Gastrocnemius medialis (tissue), 4 donors: ENCODE results near the gene FAM163B. TPM values are rescaled to one million over a fixed set of nuclear protein-coding genes. Genes with fewer than 3 reads are reported as not detected.

Source experiments
- ATAC-seq, 2 donors: fragments of 150-250 bp; one replicate each; pipeline ENCODE4 v1.9.1; 2016
- DNase-seq, 2 donors: peaks; one replicate each; pipeline ENCODE4 v3.0.0-alpha.2; 2019
- H3K27ac ChIP-seq, 4 donors: fragments of 200-600 bp; sonication (generic); 1 replicate in 1 of 4; 2 replicates in 3 of 4; pipeline ENCODE4 v1.5.1; 2016 to 2018; ENCODE audit warnings: mild to moderate bottlenecking in 2 of 4, moderate library complexity in 1 of 4
- H3K27me3 ChIP-seq, 3 donors: fragments of 200-600 bp; sonication (generic) in 2 of 3; 1 replicate in 1 of 3; 2 replicates in 2 of 3; pipeline versions ENCODE4 v1.5.1 to v1.6.0; 2016 to 2019; ENCODE audit warnings: mild to moderate bottlenecking in 1 of 3, moderate library complexity in 1 of 3
- H3K36me3 ChIP-seq, 2 donors: fragments of 200-600 bp; sonication (generic) in 1 of 2; one replicate each; pipeline ENCODE4 v1.5.1; 2017 to 2018
- H3K4me1 ChIP-seq, 2 donors: fragments of 200-600 bp; sonication (generic) in 1 of 2; one replicate each; pipeline ENCODE4 v1.5.1; 2016 to 2017; ENCODE audit warnings: mild to moderate bottlenecking in 2 of 2
- H3K4me3 ChIP-seq, 4 donors: fragments of 200-600 bp; sonication (generic) in 3 of 4; 1 replicate in 1 of 4; 2 replicates in 3 of 4; pipeline ENCODE4 v1.5.1; 2016 to 2019; ENCODE audit warnings: mild to moderate bottlenecking in 2 of 4
- H3K9me3 ChIP-seq, 3 donors: fragments of 200-600 bp; sonication (generic) in 2 of 3; 1 replicate in 1 of 3; 2 replicates in 2 of 3; pipeline ENCODE4 v1.5.1; 2016 to 2019
- POLR2A ChIP-seq, 2 donors: fragments of 450-650 bp; IDR thresholded peaks; one replicate each; pipeline ENCODE4 v1.6.1; 2017; ENCODE audit warnings: antibody characterized with exemption in 2 of 2, mild to moderate bottlenecking in 2 of 2, moderate library complexity in 2 of 2
- in situ Hi-C, 4 donors: fragments of 200-750 bp; cut with MboI; loops; one replicate each; pipeline versions ENCODE4 v1.15.0 to v1.8.0; 2017; ENCODE audit warnings: low sequenced_read_pairs in 4 of 4
- intact Hi-C: fragments of 100-400 bp; cut with DNase I; formaldehyde crosslinking; loops from one replicate; pipeline ENCODE4 v1.15.1; 2023; ENCODE audit warnings: low total_unique reads
- total RNA-seq, 4 donors: library from RNA; depleted of rRNA; stranded (reverse); fragments of >200 nt; gene quantifications; one replicate each; pipeline versions ENCODE4 v1.1.0 to v1.2.3, GENCODE V29; 2016
- TF ChIP-seq, protein P1 (sequence below), 5 experiments: fragments of 450-650 bp in 3 of 5; fragments of 200-600 bp in 2 of 5; sonication (generic) in 2 of 5; IDR thresholded peaks in 4 of 5; conservative IDR thresholded peaks in 1 of 5; 1 replicate in 4 of 5; 2 replicates in 1 of 5; pipeline ENCODE4 v1.5.1; 2016 to 2019; ENCODE audit warnings: antibody characterized with exemption in 5 of 5, mild to moderate bottlenecking in 3 of 5, moderate library complexity in 3 of 5

Gene FAM163B
- total RNA-seq, 4 donors from 2014 or later: not detected

DNA sequence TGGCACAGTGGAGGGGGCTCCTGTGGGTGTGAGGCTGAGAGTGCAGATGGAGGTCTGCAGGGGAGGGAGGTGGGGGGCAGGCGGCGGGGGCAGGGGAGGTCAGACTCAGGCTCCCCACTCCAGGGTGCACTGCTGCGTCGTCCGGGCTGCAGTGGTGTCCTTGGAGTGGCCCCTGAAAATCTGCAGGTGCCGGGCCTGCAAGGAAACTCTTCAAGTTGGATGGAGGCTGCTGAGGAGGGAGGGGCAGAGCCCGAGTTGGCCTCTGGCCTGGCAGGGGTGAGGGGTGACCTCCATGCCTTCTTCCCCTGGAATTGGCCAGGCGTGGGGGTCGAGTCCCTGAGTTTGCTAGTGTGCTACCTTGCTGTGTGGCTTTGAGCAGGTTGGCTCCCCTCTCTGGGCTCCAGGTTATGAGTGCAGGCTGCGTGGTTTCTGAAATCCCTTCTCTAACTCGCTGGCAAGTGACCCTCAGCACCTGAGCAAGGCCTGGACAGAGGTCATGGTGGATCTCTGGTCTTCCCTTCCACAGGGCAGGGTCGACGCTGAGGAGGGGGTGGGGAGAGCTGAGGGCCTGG lies 73.8 kb downstream of the FAM163B start:
- intact Hi-C loops: no loop called here
- H3K27me3 ChIP-seq: peaks cover 0 to 22% (median 11%) of the 10 kb centered on the region in 3 donors
- DNase-seq (no peak), ATAC-seq (no peak)
- H3K4me1 ChIP-seq: peaks cover 11 to 23% of the 10 kb centered on the region in 2 donors
- no peaks in the 10 kb centered on the region for H3K9me3 ChIP-seq
- peak overlapping the region in 2 of 4 donors; percentile 45 to 58 for H3K4me3 ChIP-seq
- TF ChIP-seq, protein P1, sequence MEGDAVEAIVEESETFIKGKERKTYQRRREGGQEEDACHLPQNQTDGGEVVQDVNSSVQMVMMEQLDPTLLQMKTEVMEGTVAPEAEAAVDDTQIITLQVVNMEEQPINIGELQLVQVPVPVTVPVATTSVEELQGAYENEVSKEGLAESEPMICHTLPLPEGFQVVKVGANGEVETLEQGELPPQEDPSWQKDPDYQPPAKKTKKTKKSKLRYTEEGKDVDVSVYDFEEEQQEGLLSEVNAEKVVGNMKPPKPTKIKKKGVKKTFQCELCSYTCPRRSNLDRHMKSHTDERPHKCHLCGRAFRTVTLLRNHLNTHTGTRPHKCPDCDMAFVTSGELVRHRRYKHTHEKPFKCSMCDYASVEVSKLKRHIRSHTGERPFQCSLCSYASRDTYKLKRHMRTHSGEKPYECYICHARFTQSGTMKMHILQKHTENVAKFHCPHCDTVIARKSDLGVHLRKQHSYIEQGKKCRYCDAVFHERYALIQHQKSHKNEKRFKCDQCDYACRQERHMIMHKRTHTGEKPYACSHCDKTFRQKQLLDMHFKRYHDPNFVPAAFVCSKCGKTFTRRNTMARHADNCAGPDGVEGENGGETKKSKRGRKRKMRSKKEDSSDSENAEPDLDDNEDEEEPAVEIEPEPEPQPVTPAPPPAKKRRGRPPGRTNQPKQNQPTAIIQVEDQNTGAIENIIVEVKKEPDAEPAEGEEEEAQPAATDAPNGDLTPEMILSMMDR (IDR thresholded peaks at IDR 0.05 in 4 of 5, conservative IDR thresholded peaks at IDR 0.05 in 1 of 5): no peak
- no peak for TF ChIP-seq POLR2A (IDR thresholded peaks at IDR 0.05)
- H3K27ac ChIP-seq: no peak overlapping the region
- in situ Hi-C loops: loop anchor here in 2 of 4 donors (25.0 kb wide), 1 partner anchor 202 kb away; the partner anchor contains the start of gene SARDH (in 2 of the 2)
- H3K36me3 ChIP-seq: no peaks in the 10 kb centered on the region

DNA sequence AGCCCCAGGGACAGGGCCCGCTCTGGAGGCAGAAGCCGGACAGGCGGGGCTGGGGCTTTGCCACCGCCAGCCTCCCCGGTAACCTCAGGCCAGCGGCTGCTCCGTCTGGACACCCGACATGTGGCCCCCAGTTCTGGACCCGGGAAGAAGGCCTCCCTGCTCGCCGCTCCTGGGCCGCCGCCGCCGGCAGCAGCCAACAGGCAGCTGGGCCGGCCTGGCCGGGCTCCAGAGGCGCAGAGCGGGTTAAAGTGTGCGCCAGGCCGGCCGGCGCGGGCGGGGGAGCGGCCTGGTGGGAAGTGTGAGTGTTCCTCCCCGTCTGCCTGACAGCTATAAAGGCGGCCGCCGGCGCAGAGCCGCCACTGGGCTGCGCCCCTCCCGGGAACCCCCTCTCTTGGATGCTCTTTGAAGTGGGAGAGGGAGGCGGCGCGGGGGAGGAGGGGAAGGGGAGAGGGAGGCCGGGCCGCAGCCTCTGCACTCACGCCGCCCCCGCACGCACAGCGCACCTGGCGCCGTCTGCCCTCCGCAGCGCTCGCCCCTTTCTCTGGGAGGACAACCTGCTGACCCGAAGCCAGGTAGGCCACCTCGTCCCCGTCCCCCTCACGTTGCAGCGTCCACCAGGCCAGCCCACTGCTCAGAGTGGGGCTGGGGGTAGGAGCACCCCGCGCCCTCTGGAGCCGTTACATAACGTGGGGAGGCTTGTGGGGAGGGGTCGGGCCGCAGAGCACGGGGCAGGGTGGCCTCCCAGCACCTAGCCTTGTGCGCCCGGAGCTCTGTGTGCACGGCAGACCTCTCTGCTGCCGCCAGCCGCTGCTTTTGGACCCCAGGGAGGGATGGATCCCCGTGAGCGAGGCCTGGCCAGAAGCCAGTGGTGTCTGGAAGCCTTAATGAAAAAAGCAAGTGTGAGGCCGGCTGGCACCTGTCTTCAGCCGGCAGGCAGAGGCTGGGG lies 74.6 kb downstream of the FAM163B start, which contains the start of gene ADAMTSL2:
ADAMTSL2 (plus strand) TSS at position 359 of the 946 bp plus-strand sequence. CDS start 2,009 bp downstream, outside the sequence.
- Histone ChIP-seq H3K4me3 (peak within 1 kb of the TSS; percentile 38 to 58 (median 46)), H3K36me3 (no peaks in the 10 kb centered on the region), H3K4me1 (peaks cover 11 to 21% of the 10 kb centered on the region in 2 donors), H3K27me3 (peaks cover 0 to 22% (median 7%) of the 10 kb centered on the region in 3 donors), H3K27ac (peak within 1 kb of the TSS in 2 of 4 donors; percentile 46 to 55), H3K9me3 (no peaks in the 10 kb centered on the region)
- DNase-seq (no peak), ATAC-seq (peak; percentile 33 to 47)
- in situ Hi-C loops (loop anchor here in 2 of 4 donors (25.0 kb wide), 1 partner anchor 203 kb away; the partner anchor contains the start of gene SARDH (in 2 of the 2)), intact Hi-C loops (no loop called here)
- TF ChIP-seq, protein P1 (IDR thresholded peaks at IDR 0.05 in 4 of 5, conservative IDR thresholded peaks at IDR 0.05 in 1 of 5): no peak
- TF ChIP-seq POLR2A (IDR thresholded peaks at IDR 0.05): no peak

DNA sequence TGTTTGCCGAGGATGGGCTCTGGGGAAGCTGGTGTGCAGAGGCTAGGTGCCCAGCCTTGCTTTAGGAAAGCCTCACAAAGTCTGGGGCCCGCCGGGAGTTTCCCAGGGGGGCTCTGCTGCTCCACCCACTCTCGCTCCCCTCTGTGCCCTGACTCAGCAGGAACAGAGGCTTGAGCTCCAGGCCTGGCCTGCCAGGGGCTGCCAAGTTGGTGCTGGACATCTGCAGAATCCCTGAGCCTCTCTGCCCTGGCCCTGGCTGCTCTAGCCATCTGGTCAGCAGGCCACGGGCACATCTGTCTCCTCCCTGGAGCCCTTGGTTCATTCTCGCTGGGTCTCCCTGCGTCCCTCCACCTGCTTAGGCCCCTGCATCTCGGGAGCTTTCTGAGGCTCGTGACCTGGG lies 75.3 kb downstream of the FAM163B start:
- in situ Hi-C loops: loop anchor here in 2 of 4 donors (25.0 kb wide), 1 partner anchor 203 kb away; the partner anchor contains the start of gene SARDH (in 2 of the 2)
- no peak for DNase-seq
- ATAC-seq: peak in 1 of 2 donors; percentile 22
- H3K27me3 ChIP-seq: peaks cover 0 to 22% (median 7%) of the 10 kb centered on the region in 3 donors
- H3K36me3 ChIP-seq: no peaks in the 10 kb centered on the region
- H3K27ac ChIP-seq: peak overlapping the region in 2 of 4 donors; percentile 46 to 55
- intact Hi-C loops: no loop called here
- TF ChIP-seq, protein P1 (IDR thresholded peaks at IDR 0.05 in 4 of 5, conservative IDR thresholded peaks at IDR 0.05 in 1 of 5): no peak
- TF ChIP-seq POLR2A (IDR thresholded peaks at IDR 0.05): no peak
- H3K9me3 ChIP-seq: no peaks in the 10 kb centered on the region
- peaks cover 13 to 22% of the 10 kb centered on the region in 2 donors for H3K4me1 ChIP-seq
- peak overlapping the region; percentile 38 to 58 (median 46) for H3K4me3 ChIP-seq

DNA sequence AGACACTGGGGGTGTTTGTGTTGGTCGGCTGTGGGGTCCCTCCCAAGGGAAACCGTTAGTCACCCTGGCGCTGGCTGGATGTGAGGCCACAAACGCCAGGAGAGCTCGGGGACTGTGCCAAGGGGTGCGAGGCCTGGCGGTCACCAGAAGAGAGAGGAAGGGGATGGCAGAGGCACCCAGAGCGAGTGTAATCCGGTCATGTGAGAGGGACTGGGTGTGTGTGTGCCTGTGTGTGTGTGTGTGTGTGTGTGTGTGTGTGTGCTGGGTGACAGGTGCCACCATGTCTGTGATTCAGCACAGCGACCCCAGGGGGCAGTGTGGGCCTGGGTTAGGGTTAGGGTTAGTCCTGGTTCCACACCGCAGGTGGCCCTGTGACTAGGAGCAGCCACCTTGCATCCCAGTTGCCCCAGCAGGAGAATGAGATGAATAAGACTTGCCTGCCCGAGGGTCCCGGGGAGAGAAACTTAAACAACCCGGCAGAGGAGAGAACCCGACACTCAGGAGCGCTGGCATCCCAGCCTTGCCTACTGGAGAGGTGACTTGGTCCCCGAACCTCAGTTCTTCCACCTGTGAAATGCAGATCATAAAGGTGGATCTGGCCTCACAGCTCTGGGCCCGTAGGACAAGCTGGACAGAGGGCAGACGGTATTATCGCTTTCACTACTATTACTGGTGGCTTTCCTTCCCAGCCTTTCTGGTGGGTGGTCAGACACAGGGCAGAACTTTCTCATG lies 76.1 kb downstream of the FAM163B start:
- ATAC-seq (no peak), DNase-seq (peak in 1 of 2 donors; percentile 43)
- H3K4me1 ChIP-seq: peaks cover 16 to 29% of the 10 kb centered on the region in 2 donors
- TF ChIP-seq, protein P1 (IDR thresholded peaks at IDR 0.05 in 4 of 5, conservative IDR thresholded peaks at IDR 0.05 in 1 of 5): peak in 4 of 5 experiments; percentile 30 to 63 (median 42)
- TF ChIP-seq POLR2A (IDR thresholded peaks at IDR 0.05): no peak
- H3K27me3 ChIP-seq: peaks cover 0 to 27% (median 7%) of the 10 kb centered on the region in 3 donors
- in situ Hi-C loops (loop anchor here in 2 of 4 donors (25.0 kb wide), 1 partner anchor 204 kb away; the partner anchor contains the start of gene SARDH (in 2 of the 2)), intact Hi-C loops (no loop called here)
- H3K27ac ChIP-seq: no peak overlapping the region
- no peaks in the 10 kb centered on the region for H3K36me3 ChIP-seq
- H3K9me3 ChIP-seq: no peaks in the 10 kb centered on the region
- no peak overlapping the region for H3K4me3 ChIP-seq
